Colonic mucosa (tissue), 4 donors: ENCODE results near the gene TOM1L1. TPM values are rescaled to one million over a fixed set of nuclear protein-coding genes. Genes with fewer than 3 reads are reported as not detected.

Experiments used
- DNase-seq: peaks from one replicate; pipeline ENCODE4 v3.0.0-alpha.2; 2020
- H3K27ac ChIP-seq: fragments of 200-600 bp; one replicate; pipeline ENCODE4 v1.8.0; 2021
- H3K27me3 ChIP-seq: fragments of 200-600 bp; one replicate; pipeline ENCODE4 v1.8.0; 2021
- H3K36me3 ChIP-seq: fragments of 200-600 bp; one replicate; pipeline ENCODE4 v1.8.0; 2021
- H3K4me1 ChIP-seq: fragments of 200-600 bp; one replicate; pipeline ENCODE4 v1.8.0; 2021; ENCODE audit warnings: mild to moderate bottlenecking
- H3K4me3 ChIP-seq: fragments of 200-600 bp; one replicate; pipeline ENCODE4 v1.8.0; 2021
- H3K9ac ChIP-seq, 2 donors: one replicate each; pipeline ENCODE4 v1.7.0; 2013; ENCODE audit warnings: control low read depth in 2 of 2, low read depth in 2 of 2, low read length in 2 of 2
- H3K9me3 ChIP-seq: fragments of 200-600 bp; one replicate; pipeline ENCODE4 v1.8.0; 2021
- CTCF ChIP-seq: fragments of 200-600 bp; IDR thresholded peaks from one replicate; pipeline ENCODE4 v1.8.0; 2022; ENCODE audit warnings: antibody characterized with exemption, mild to moderate bottlenecking
- intact Hi-C: fragments of 100-400 bp; cut with DNase I; formaldehyde crosslinking; loops from one replicate; pipeline ENCODE4 v1.14.1; 2022
- total RNA-seq, 2 donors: library from RNA; stranded (reverse); fragmentation: NEBNext Ultra II Directional in 1 of 2; extraction: Animal tissue kit (Norgen Biotek cat#: 25700) in 1 of 2; gene quantifications; one replicate each; pipeline ENCODE4 v1.2.1, GENCODE V29; 2021
- donor health status: healthy.
- donor health status: DM: no; HTN: no; CAD: no.
- donor health status: DM: no; HTN: no; CAD: no.

Gene TOM1L1
- total RNA-seq, 2 donors from 2014 or later = 56.7 to 67.3 TPM

DNA sequence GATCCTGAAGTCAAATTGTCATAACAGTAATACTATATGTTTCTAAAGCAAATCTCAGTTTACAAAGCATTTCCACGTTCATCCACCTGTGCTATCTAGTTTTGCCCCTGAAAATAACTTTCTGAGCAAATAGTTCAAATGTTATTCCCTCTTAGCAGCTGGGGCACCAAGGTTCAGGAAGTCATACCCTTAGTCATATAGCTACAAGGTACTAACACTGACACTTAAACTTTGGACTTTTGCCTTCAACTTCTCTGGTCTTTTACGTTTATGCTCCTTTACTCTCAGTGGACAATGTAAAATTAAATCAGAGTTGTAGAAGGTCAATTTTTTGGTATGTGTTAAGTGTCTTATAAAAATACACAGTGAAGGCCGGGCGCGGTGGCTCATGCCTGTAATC lies 34.8 kb downstream of the TOM1L1 start:
- Histone ChIP-seq H3K27me3 (no peaks in the 10 kb centered on the region), H3K27ac (no peak overlapping the region), H3K9me3 (no peaks in the 10 kb centered on the region), H3K4me1 (no peaks in the 10 kb centered on the region), H3K4me3 (no peak overlapping the region), H3K36me3 (no peaks in the 10 kb centered on the region), H3K9ac (no peak overlapping the region)
- peak; percentile 22 for DNase-seq
- no peak for TF ChIP-seq CTCF
- intact Hi-C loops = no loop called here

GRCh38 chr17:54937018-54937417 lies 36.4 kb downstream of the TOM1L1 start:
- Histone ChIP-seq H3K4me3 (no peak overlapping the region), H3K4me1 (no peaks in the 10 kb centered on the region), H3K9me3 (no peaks in the 10 kb centered on the region), H3K27ac (no peak overlapping the region), H3K9ac (no peak overlapping the region), H3K27me3 (no peaks in the 10 kb centered on the region), H3K36me3 (no peaks in the 10 kb centered on the region)
- no peak for DNase-seq
- no peak for TF ChIP-seq CTCF
- intact Hi-C loops = no loop called here

DNA sequence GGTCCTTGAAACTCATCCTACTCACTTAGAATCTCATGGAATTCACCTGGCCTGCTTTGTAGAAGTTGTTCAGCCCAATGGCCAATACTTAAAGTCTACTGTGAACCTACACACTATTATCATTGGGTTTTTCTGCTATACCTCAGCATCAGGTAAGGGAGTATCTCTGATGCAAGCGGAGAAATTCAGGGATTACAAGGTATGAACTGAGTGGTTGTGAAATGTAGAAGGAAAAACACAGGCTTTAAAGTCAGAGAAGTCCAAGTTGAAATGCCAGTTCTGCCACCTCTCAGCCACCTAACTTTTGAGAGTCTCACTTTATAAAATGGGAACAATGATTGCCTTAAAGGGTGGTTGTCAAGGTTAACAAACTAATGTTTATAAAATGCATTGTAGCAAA lies 36.8 kb downstream of the TOM1L1 start:
- H3K4me3 ChIP-seq = no peak overlapping the region
- DNase-seq = no peak
- H3K27ac ChIP-seq = no peak overlapping the region
- intact Hi-C loops = no loop called here
- no peak overlapping the region for H3K9ac ChIP-seq
- no peaks in the 10 kb centered on the region for H3K4me1 ChIP-seq
- no peaks in the 10 kb centered on the region for H3K27me3 ChIP-seq
- no peaks in the 10 kb centered on the region for H3K9me3 ChIP-seq
- no peak for TF ChIP-seq CTCF
- H3K36me3 ChIP-seq = no peaks in the 10 kb centered on the region

DNA sequence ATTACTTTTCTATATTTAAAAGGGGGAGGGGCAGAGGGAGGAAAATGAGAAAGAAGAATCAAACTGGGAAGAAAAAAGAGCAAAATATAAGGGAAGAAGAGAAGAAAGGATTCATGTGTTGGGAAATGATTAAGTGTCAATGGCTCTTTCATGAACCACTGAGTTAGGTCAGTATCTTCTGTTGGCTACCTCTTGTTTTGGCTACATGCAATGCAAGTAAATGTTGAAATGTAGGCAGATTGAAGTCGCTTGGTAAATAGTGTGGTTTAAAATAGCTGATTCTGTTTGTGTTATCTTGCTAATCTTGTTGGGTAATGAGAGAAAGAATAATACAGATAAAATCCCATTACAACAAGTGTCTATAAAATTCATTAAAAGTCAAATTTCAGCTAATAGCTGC lies 40.6 kb downstream of the TOM1L1 start:
- no peaks in the 10 kb centered on the region for H3K4me1 ChIP-seq
- DNase-seq = no peak
- intact Hi-C loops = no loop called here
- no peak overlapping the region for H3K27ac ChIP-seq
- no peak overlapping the region for H3K9ac ChIP-seq
- H3K27me3 ChIP-seq = no peaks in the 10 kb centered on the region
- H3K4me3 ChIP-seq = no peak overlapping the region
- no peak for TF ChIP-seq CTCF
- no peaks in the 10 kb centered on the region for H3K36me3 ChIP-seq
- H3K9me3 ChIP-seq = no peaks in the 10 kb centered on the region

GRCh38 chr17:54944796-54945195 lies 44.1 kb downstream of the TOM1L1 start:
- H3K9ac ChIP-seq = no peak overlapping the region
- H3K27me3 ChIP-seq = no peaks in the 10 kb centered on the region
- no peaks in the 10 kb centered on the region for H3K4me1 ChIP-seq
- no peaks in the 10 kb centered on the region for H3K9me3 ChIP-seq
- H3K4me3 ChIP-seq = no peak overlapping the region
- no peaks in the 10 kb centered on the region for H3K36me3 ChIP-seq
- H3K27ac ChIP-seq = no peak overlapping the region
- no peak for DNase-seq
- intact Hi-C loops = no loop called here
- no peak for TF ChIP-seq CTCF

- H3K27ac ChIP-seq = no peak overlapping the region
- no peaks in the 10 kb centered on the region for H3K9me3 ChIP-seq
- H3K9ac ChIP-seq = no peak overlapping the region
- no peaks in the 10 kb centered on the region for H3K36me3 ChIP-seq
- DNase-seq = no peak
- H3K4me1 ChIP-seq = no peaks in the 10 kb centered on the region
- no peak for TF ChIP-seq CTCF
- no peak overlapping the region for H3K4me3 ChIP-seq
- intact Hi-C loops = no loop called here
- H3K27me3 ChIP-seq = no peaks in the 10 kb centered on the region
These were observed 44.6 kb downstream of the TOM1L1 start for GRCh38 chr17:54945231-54945630.
